Measurements from ENCODE around the gene SMYD4.

DNA sequence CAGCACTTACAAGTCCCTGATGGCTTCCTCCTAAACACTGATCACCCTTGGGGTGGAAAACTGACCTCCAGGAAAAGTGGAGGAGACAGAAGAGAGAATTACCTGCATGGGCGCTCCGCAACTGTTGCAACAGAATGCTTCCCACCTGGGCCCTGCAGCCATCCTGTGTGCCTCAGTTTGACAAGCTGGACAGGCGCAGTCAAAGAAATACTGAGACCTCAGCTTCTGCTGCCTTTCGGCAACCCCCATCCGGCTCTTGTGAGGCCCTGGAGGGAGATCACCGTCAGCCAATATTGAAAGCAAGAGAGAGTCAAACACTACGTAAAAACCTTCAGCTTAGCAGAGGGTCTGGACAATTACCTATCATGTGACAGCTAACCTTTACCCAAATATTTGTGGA lies 43.0 kb downstream of the SMYD4 start:
- TF ChIP-seq EZH2phosphoT487 (IDR thresholded peaks at IDR 0.05; ENCODE audit: borderline replicate concordance, low read length) = no peak
- TF ChIP-seq, protein P1, sequence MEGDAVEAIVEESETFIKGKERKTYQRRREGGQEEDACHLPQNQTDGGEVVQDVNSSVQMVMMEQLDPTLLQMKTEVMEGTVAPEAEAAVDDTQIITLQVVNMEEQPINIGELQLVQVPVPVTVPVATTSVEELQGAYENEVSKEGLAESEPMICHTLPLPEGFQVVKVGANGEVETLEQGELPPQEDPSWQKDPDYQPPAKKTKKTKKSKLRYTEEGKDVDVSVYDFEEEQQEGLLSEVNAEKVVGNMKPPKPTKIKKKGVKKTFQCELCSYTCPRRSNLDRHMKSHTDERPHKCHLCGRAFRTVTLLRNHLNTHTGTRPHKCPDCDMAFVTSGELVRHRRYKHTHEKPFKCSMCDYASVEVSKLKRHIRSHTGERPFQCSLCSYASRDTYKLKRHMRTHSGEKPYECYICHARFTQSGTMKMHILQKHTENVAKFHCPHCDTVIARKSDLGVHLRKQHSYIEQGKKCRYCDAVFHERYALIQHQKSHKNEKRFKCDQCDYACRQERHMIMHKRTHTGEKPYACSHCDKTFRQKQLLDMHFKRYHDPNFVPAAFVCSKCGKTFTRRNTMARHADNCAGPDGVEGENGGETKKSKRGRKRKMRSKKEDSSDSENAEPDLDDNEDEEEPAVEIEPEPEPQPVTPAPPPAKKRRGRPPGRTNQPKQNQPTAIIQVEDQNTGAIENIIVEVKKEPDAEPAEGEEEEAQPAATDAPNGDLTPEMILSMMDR (IDR thresholded peaks at IDR 0.05; ENCODE audit: low read depth, low read length, poor library complexity, severe bottlenecking) = no peak

All from DOHH2 (cell line).